ENCODE data around the gene DPEP2NB. TPM values are rescaled to one million over a fixed set of nuclear protein-coding genes. Genes with fewer than 3 reads are reported as not detected.
A peak's percentile ranks its signal among the peaks of the same experiment; 100 is the strongest.

DPEP2NB gene
- total RNA-seq, 4 donors from 2014 or later: not detected

GRCh38 chr16:67979955-67980678 lies 35.6 kb downstream of the DPEP2NB start, which contains the start of gene DPEP3:
TSS of gene DPEP3 (minus strand) at chr16:67980499. CDS start at chr16:67980380, 119 bp downstream.
- Histone ChIP-seq H3K9me3 (no peaks in the 10 kb centered on the region), H3K27ac (replicated peaks in 1 of 4) (no peak within 1 kb of the TSS), H3K36me3 (no peaks in the 10 kb centered on the region), H3K4me1 (peaks cover 9 to 19% (median 12%) of the 10 kb centered on the region in 4 donors), H3K27me3 (peaks cover 0 to 31% (median 4%) of the 10 kb centered on the region in 4 donors), H3K4me3 (no peak within 1 kb of the TSS)
- no peak for DNase-seq (ENCODE audit: extremely low spot score)
- intact Hi-C loops (cut with DNase I): no loop called here
- WGBS: 54% methylated on average over 50 of the region's 62 CpGs
- TF ChIP-seq POLR2A (IDR thresholded peaks at IDR 0.05; ENCODE audit: low read depth) (no peak), CTCF (IDR thresholded peaks at IDR 0.05) (peak in 1 of 3 experiments; percentile 21), POLR2AphosphoS5 (IDR thresholded peaks at IDR 0.05) (no peak), EP300 (IDR thresholded peaks at IDR 0.05) (no peak)

GRCh38 chr16:67977469-67978227 lies 38.1 kb downstream of the DPEP2NB start:
- 83% methylated on average over 8 of the region's 9 CpGs for WGBS
- intact Hi-C loops (cut with DNase I): no loop called here
- H3K4me3 ChIP-seq: no peak overlapping the region
- H3K27me3 ChIP-seq: peaks cover 0 to 25% (median 4%) of the 10 kb centered on the region in 4 donors
- H3K27ac ChIP-seq (replicated peaks in 1 of 4): no peak overlapping the region
- no peak for DNase-seq (ENCODE audit: extremely low spot score)
- no peaks in the 10 kb centered on the region for H3K36me3 ChIP-seq
- no peaks in the 10 kb centered on the region for H3K9me3 ChIP-seq
- TF ChIP-seq CTCF (IDR thresholded peaks at IDR 0.05) (no peak), EP300 (IDR thresholded peaks at IDR 0.05) (no peak), POLR2AphosphoS5 (IDR thresholded peaks at IDR 0.05) (no peak), POLR2A (IDR thresholded peaks at IDR 0.05; ENCODE audit: low read depth) (no peak)
- H3K4me1 ChIP-seq: peaks cover 0 to 5% (median 0%) of the 10 kb centered on the region in 4 donors

GRCh38 chr16:67977005-67977404 lies 38.7 kb downstream of the DPEP2NB start:
- TF ChIP-seq POLR2A (IDR thresholded peaks at IDR 0.05; ENCODE audit: low read depth) (no peak), EP300 (IDR thresholded peaks at IDR 0.05) (no peak), CTCF (IDR thresholded peaks at IDR 0.05) (no peak), POLR2AphosphoS5 (IDR thresholded peaks at IDR 0.05) (no peak)
- intact Hi-C loops (cut with DNase I): no loop called here
- Histone ChIP-seq H3K27me3 (peaks cover 0 to 21% (median 4%) of the 10 kb centered on the region in 4 donors), H3K4me3 (no peak overlapping the region), H3K4me1 (peaks cover 0 to 5% (median 0%) of the 10 kb centered on the region in 4 donors), H3K27ac (replicated peaks in 1 of 4) (no peak overlapping the region), H3K9me3 (no peaks in the 10 kb centered on the region), H3K36me3 (no peaks in the 10 kb centered on the region)
- 80% methylated on average over 3 of the region's 5 CpGs for WGBS
- DNase-seq (ENCODE audit: extremely low spot score): no peak

- WGBS: 100% methylated on average over 1 of the region's 2 CpGs
- H3K27ac ChIP-seq (replicated peaks in 1 of 4): no peak overlapping the region
- no peaks in the 10 kb centered on the region for H3K36me3 ChIP-seq
- H3K27me3 ChIP-seq: peaks cover 0 to 19% (median 4%) of the 10 kb centered on the region in 4 donors
- TF ChIP-seq POLR2A (IDR thresholded peaks at IDR 0.05; ENCODE audit: low read depth): no peak
- TF ChIP-seq EP300 (IDR thresholded peaks at IDR 0.05): no peak
- TF ChIP-seq POLR2AphosphoS5 (IDR thresholded peaks at IDR 0.05): no peak
- no peak for TF ChIP-seq CTCF (IDR thresholded peaks at IDR 0.05)
- no peak for DNase-seq (ENCODE audit: extremely low spot score)
- no peak overlapping the region for H3K4me3 ChIP-seq
- intact Hi-C loops (cut with DNase I): no loop called here
- H3K9me3 ChIP-seq: no peaks in the 10 kb centered on the region
- H3K4me1 ChIP-seq: peaks cover 0 to 5% (median 0%) of the 10 kb centered on the region in 4 donors
These were observed 39.5 kb downstream of the DPEP2NB start for GRCh38 chr16:67976205-67976604.
